H9 (cell line): ENCODE measurements around the gene SLC6A3. TPM values are rescaled to one million over a fixed set of nuclear protein-coding genes. Genes with fewer than 3 reads are reported as not detected.

Source experiments
- DNase-seq: peaks from one replicate; pipeline ENCODE4 v3.0.0-alpha.2; 2017
- H2AFZ ChIP-seq: one replicate; pipeline ENCODE4 v1.6.1; 2013; ENCODE audit warnings: mild to moderate bottlenecking, low read length, control low read depth, moderate library complexity
- H2AK5ac ChIP-seq: 2 replicates; pipeline ENCODE4 v1.6.1; 2013; ENCODE audit warnings: low read length, control low read depth, mixed read lengths; ENCODE audit not compliant: insufficient read length
- H2BK120ac ChIP-seq: one replicate; pipeline ENCODE4 v1.6.1; 2013; ENCODE audit warnings: low read depth, mild to moderate bottlenecking, low read length, control low read depth, inconsistent platforms; ENCODE audit not compliant: poor library complexity, severe bottlenecking
- H2BK12ac ChIP-seq: 2 replicates; pipeline ENCODE4 v1.6.1; 2013; ENCODE audit warnings: low read length, control low read depth, mixed read lengths, low read depth; ENCODE audit not compliant: insufficient read length
- H2BK15ac ChIP-seq: 2 replicates; pipeline ENCODE4 v1.6.1; 2013; ENCODE audit warnings: low read depth, low read length, control low read depth
- H2BK20ac ChIP-seq: one replicate; pipeline ENCODE4 v1.6.1; 2013; ENCODE audit warnings: low read depth, mild to moderate bottlenecking, low read length, control low read depth, inconsistent platforms; ENCODE audit not compliant: poor library complexity, severe bottlenecking
- H2BK5ac ChIP-seq: 2 replicates; pipeline ENCODE4 v1.6.1; 2013; ENCODE audit warnings: low read length, control low read depth, mixed read lengths; ENCODE audit not compliant: insufficient read length
- H3K14ac ChIP-seq: 2 replicates; pipeline ENCODE4 v1.6.1; 2013; ENCODE audit warnings: low read length, control low read depth; ENCODE audit not compliant: insufficient read depth
- H3K18ac ChIP-seq: 2 replicates; pipeline ENCODE4 v1.6.1; 2013; ENCODE audit warnings: low read depth, mild to moderate bottlenecking, mixed read lengths, low read length, control low read depth; ENCODE audit not compliant: insufficient read length
- H3K23ac ChIP-seq: 2 replicates; pipeline ENCODE4 v1.6.1; 2013; ENCODE audit warnings: low read length, control low read depth, mixed read lengths, low read depth; ENCODE audit not compliant: insufficient read length
- H3K23me2 ChIP-seq: 2 replicates; pipeline ENCODE4 v1.6.1; 2013; ENCODE audit warnings: low read depth, mild to moderate bottlenecking, mixed read lengths, low read length, control low read depth; ENCODE audit not compliant: insufficient read length, poor library complexity, severe bottlenecking
- H3K27ac ChIP-seq: 2 replicates; pipeline ENCODE4 v1.5.1; 2013; ENCODE audit warnings: low read length, control low read depth, mixed read lengths, low read depth; ENCODE audit not compliant: insufficient read length
- H3K27me3 ChIP-seq: 2 replicates; pipeline ENCODE4 v1.6.1; 2013; ENCODE audit warnings: low read length, control low read depth, inconsistent platforms; ENCODE audit not compliant: insufficient read depth
- H3K4ac ChIP-seq: 2 replicates; pipeline ENCODE4 v1.6.1; 2013; ENCODE audit warnings: low read depth, mild to moderate bottlenecking, control low read depth, inconsistent platforms, low read length, moderate library complexity
- H3K4me1 ChIP-seq: 2 replicates; pipeline ENCODE4 v1.6.1; 2013; ENCODE audit warnings: low read length, control low read depth, inconsistent platforms; ENCODE audit not compliant: insufficient read depth
- H3K4me2 ChIP-seq: 2 replicates; pipeline ENCODE4 v1.6.1; 2013; ENCODE audit warnings: low read length, control low read depth, mixed read lengths; ENCODE audit not compliant: insufficient read length, insufficient read depth
- H3K56ac ChIP-seq: 2 replicates; pipeline ENCODE4 v1.6.1; 2013; ENCODE audit warnings: low read depth, mild to moderate bottlenecking, mixed read lengths, low read length, control low read depth; ENCODE audit not compliant: insufficient read length
- H3K79me1 ChIP-seq: 2 replicates; pipeline ENCODE4 v1.6.1; 2013; ENCODE audit warnings: low read depth, mild to moderate bottlenecking, moderate library complexity, low read length, control low read depth, inconsistent platforms; ENCODE audit not compliant: insufficient read depth, poor library complexity, severe bottlenecking
- H3K79me2 ChIP-seq: 2 replicates; pipeline ENCODE4 v1.6.1; 2013; ENCODE audit warnings: low read length, control low read depth, inconsistent platforms; ENCODE audit not compliant: insufficient read depth
- H3K9ac ChIP-seq: 2 replicates; pipeline ENCODE4 v1.6.1; 2013; ENCODE audit warnings: low read length, control low read depth, mixed read lengths; ENCODE audit not compliant: insufficient read length; ENCODE audit errors: extremely low read depth
- H3K9me3 ChIP-seq: one replicate; pipeline ENCODE4 v1.6.1; 2013; ENCODE audit warnings: low read depth, low read length, inconsistent platforms; ENCODE audit not compliant: control insufficient read depth
- H3T11ph ChIP-seq: one replicate; pipeline ENCODE4 v1.6.1; 2013; ENCODE audit warnings: mild to moderate bottlenecking, low read length, control low read depth, inconsistent platforms
- H4K20me1 ChIP-seq: one replicate; pipeline ENCODE4 v1.6.1; 2013; ENCODE audit not compliant: control insufficient read depth, insufficient read length, insufficient read depth
- H4K5ac ChIP-seq: 2 replicates; pipeline ENCODE4 v1.6.1; 2013; ENCODE audit warnings: low read depth, mild to moderate bottlenecking, mixed read lengths, low read length, control low read depth; ENCODE audit not compliant: insufficient read length
- H4K8ac ChIP-seq: replicated peaks from 2 replicates; pipeline ENCODE4 v1.6.1; 2013; ENCODE audit warnings: low read length, control low read depth, mixed read lengths, low read depth; ENCODE audit not compliant: insufficient read length
- H4K91ac ChIP-seq: 2 replicates; pipeline ENCODE4 v1.6.1; 2013; ENCODE audit warnings: low read depth, mild to moderate bottlenecking, moderate library complexity, mixed read lengths, low read length, control low read depth; ENCODE audit not compliant: insufficient read length
- H3K27ac Mint-ChIP-seq, 3 experiments: 2 replicates in 2 of 3; 3 replicates in 1 of 3; pipeline ENCODE4 v1.8.0; 2020 to 2021; ENCODE audit warnings: mixed read lengths in 3 of 3, mild to moderate bottlenecking in 1 of 3, moderate library complexity in 1 of 3
- H3K27me3 Mint-ChIP-seq: 2 replicates; pipeline ENCODE4 v1.8.0; 2021; ENCODE audit warnings: low read depth, mild to moderate bottlenecking, moderate library complexity, mixed read lengths
- H3K36me3 Mint-ChIP-seq, 3 experiments: 2 replicates in 2 of 3; 3 replicates in 1 of 3; pipeline ENCODE4 v1.8.0; 2020 to 2021; ENCODE audit warnings: low read depth in 3 of 3, mixed read lengths in 3 of 3; ENCODE audit not compliant: insufficient read depth in 1 of 3
- H3K4me1 Mint-ChIP-seq, 2 experiments: 2 replicates each; pipeline ENCODE4 v1.8.0; 2020; ENCODE audit warnings: mixed read lengths in 2 of 2
- H3K4me3 Mint-ChIP-seq, 2 experiments: 2 replicates in 1 of 2; 3 replicates in 1 of 2; pipeline ENCODE4 v1.8.0; 2020 to 2021; ENCODE audit warnings: mild to moderate bottlenecking in 2 of 2, mixed read lengths in 2 of 2, moderate library complexity in 1 of 2
- H3K9me3 Mint-ChIP-seq, 2 experiments: 2 replicates in 1 of 2; 3 replicates in 1 of 2; pipeline ENCODE4 v1.8.0; 2020; ENCODE audit warnings: mild to moderate bottlenecking in 2 of 2, mixed read lengths in 2 of 2, moderate library complexity in 1 of 2
- CTCF ChIP-seq: fragments of 200-600 bp; sonication (generic); conservative IDR thresholded peaks from 3 replicates; pipeline ENCODE4 v1.8.0; 2021; ENCODE audit warnings: antibody characterized with exemption, mild to moderate bottlenecking
- WGBS: extraction: QIAGEN DNeasy Blood & Tissue Kit; methylation state at CpG from one replicate; pipeline ENCODE4 v1.1.7; 2013; ENCODE audit warnings: missing lambda C conversion rate, low lambda C conversion rate, mixed read lengths; ENCODE audit not compliant: insufficient read length; ENCODE audit errors: extremely low coverage; 5-methylcytosine and 5-hydroxymethylcytosine counted together
- total RNA-seq: library from RNA; stranded (reverse); gene quantifications from 2 replicates; pipeline ENCODE4 v1.2.1, GENCODE V29; 2021

The SLC6A3 gene
- total RNA-seq, 1 experiment from 2014 or later = 0.61 TPM

- no CpG with 5 or more reads among the region's 4 CpGs for WGBS
- H3K27me3 Mint-ChIP-seq = peaks cover 37% of the 10 kb centered on the region
- DNase-seq = no peak
Measured at GRCh38 chr5:1368756-1369155, 76.5 kb downstream of the SLC6A3 start.

More at GRCh38 chr5:1368756-1369155, 76.5 kb downstream of the SLC6A3 start:
- Histone ChIP-seq H3K27ac (no peak overlapping the region), H3K79me1 (no peaks in the 10 kb centered on the region), H3K23me2 (no peaks in the 10 kb centered on the region), H3K18ac (no peak overlapping the region), H3K9me3 (no peaks in the 10 kb centered on the region), H4K20me1 (no peaks in the 10 kb centered on the region), H3K56ac (no peak overlapping the region), H3T11ph (no peak overlapping the region), H3K4ac (no peak overlapping the region), H2BK15ac (no peak overlapping the region), H4K91ac (no peak overlapping the region), H3K9ac (no peak overlapping the region), H2BK20ac (no peak overlapping the region), H2AFZ (no peak overlapping the region), H2BK12ac (no peak overlapping the region), H3K14ac (no peak overlapping the region), H3K23ac (no peak overlapping the region), H2AK5ac (no peak overlapping the region), H3K4me1 (no peaks in the 10 kb centered on the region), H2BK120ac (no peak overlapping the region), H2BK5ac (no peak overlapping the region), H3K79me2 (no peaks in the 10 kb centered on the region), H4K8ac (no peak overlapping the region), H3K4me2 (no peak overlapping the region), H4K5ac (no peak overlapping the region), H3K27me3 (no peaks in the 10 kb centered on the region)
- no peak overlapping the region for H3K4me3 Mint-ChIP-seq
- H3K36me3 Mint-ChIP-seq = no peaks in the 10 kb centered on the region
- no peak for TF ChIP-seq CTCF
- peaks cover 7 to 10% of the 10 kb centered on the region in 2 experiments for H3K4me1 Mint-ChIP-seq
- H3K27ac Mint-ChIP-seq = no peak overlapping the region
- H3K9me3 Mint-ChIP-seq = no peaks in the 10 kb centered on the region; a peak in 1 of 5 replicates
